ENCODE measurements around the gene CERS5.

DNA sequence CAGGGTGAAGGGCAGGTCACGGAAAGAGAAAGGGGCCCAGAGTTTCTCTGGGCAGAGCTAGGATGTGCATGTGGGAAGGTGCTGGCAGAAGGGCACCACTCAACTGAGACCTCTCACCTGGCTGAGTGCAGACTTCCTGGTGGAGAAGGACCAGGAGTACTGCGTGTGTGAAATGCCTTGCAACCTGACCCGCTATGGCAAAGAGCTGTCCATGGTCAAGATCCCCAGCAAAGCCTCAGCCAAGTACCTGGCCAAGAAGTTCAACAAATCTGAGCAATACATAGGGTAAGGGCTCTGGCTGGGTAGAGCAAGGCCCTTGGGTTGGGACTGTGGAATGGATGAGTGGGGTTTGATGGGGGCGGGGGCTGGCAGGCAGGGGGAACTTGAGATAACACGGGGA is 87.4 kb downstream of the CERS5 start:
- TF ChIP-seq, protein P1, sequence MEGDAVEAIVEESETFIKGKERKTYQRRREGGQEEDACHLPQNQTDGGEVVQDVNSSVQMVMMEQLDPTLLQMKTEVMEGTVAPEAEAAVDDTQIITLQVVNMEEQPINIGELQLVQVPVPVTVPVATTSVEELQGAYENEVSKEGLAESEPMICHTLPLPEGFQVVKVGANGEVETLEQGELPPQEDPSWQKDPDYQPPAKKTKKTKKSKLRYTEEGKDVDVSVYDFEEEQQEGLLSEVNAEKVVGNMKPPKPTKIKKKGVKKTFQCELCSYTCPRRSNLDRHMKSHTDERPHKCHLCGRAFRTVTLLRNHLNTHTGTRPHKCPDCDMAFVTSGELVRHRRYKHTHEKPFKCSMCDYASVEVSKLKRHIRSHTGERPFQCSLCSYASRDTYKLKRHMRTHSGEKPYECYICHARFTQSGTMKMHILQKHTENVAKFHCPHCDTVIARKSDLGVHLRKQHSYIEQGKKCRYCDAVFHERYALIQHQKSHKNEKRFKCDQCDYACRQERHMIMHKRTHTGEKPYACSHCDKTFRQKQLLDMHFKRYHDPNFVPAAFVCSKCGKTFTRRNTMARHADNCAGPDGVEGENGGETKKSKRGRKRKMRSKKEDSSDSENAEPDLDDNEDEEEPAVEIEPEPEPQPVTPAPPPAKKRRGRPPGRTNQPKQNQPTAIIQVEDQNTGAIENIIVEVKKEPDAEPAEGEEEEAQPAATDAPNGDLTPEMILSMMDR (IDR thresholded peaks at IDR 0.05): no peak
- no peak for TF ChIP-seq POLR2A (IDR thresholded peaks at IDR 0.05)

Measured in esophagus squamous epithelium (tissue), 4 donors.